HG03159 (cell line): ENCODE measurements around the gene SDR9C7.
"Not testable (repeated sequence)": the region's sequence is repeated elsewhere in the genome, so short reads cannot be mapped to it uniquely, and the experiment has no call there.

Source experiments
- ATAC-seq: cut with Tn5 transposase; IDR thresholded peaks from one replicate; pipeline ENCODE4 v1.9.1; 2021; ENCODE audit warnings: mild to moderate bottlenecking, moderate library complexity; ENCODE audit not compliant: unreplicated experiment

Gene SDR9C7

GRCh38 chr12:56918139-56918538, 16.1 kb downstream of the SDR9C7 start:
- ATAC-seq = not testable (repeated sequence)

GRCh38 chr12:56916996-56917333, 17.2 kb downstream of the SDR9C7 start:
- no peak for ATAC-seq

GRCh38 chr12:56916296-56916995, 17.8 kb downstream of the SDR9C7 start:
- ATAC-seq = no peak

- ATAC-seq = no peak
These were observed 19.5 kb downstream of the SDR9C7 start for GRCh38 chr12:56914724-56915123.

- no peak for ATAC-seq
These were observed 20.0 kb downstream of the SDR9C7 start for GRCh38 chr12:56914256-56914655.

GRCh38 chr12:56909403-56909802, 24.8 kb downstream of the SDR9C7 start:
- ATAC-seq = not testable (repeated sequence)

- ATAC-seq = no peak
These were observed 26.1 kb downstream of the SDR9C7 start for GRCh38 chr12:56908136-56908535.

- no peak for ATAC-seq
These were observed 28.4 kb downstream of the SDR9C7 start for GRCh38 chr12:56905852-56906251.

GRCh38 chr12:56903374-56903773, 30.8 kb downstream of the SDR9C7 start:
- no peak for ATAC-seq

- ATAC-seq = not testable (repeated sequence)
These were observed 32.9 kb downstream of the SDR9C7 start for GRCh38 chr12:56901313-56901712.

GRCh38 chr12:56900583-56900982, 33.6 kb downstream of the SDR9C7 start:
- ATAC-seq = no peak

GRCh38 chr12:56898938-56899337, 35.3 kb downstream of the SDR9C7 start:
- no peak for ATAC-seq

GRCh38 chr12:56897844-56898361, 36.3 kb downstream of the SDR9C7 start:
- ATAC-seq = no peak

GRCh38 chr12:56896082-56896481, 38.1 kb downstream of the SDR9C7 start:
- no peak for ATAC-seq

- ATAC-seq = no peak
These were observed 39.4 kb downstream of the SDR9C7 start for GRCh38 chr12:56894698-56895368.

GRCh38 chr12:56891885-56892284, 42.3 kb downstream of the SDR9C7 start:
- ATAC-seq = not testable (repeated sequence)

GRCh38 chr12:56886319-56886718, 47.9 kb downstream of the SDR9C7 start:
- no peak for ATAC-seq

- no peak for ATAC-seq
These were observed 48.9 kb downstream of the SDR9C7 start for GRCh38 chr12:56885316-56885715.

GRCh38 chr12:56884421-56884820, 49.8 kb downstream of the SDR9C7 start:
- no peak for ATAC-seq

GRCh38 chr12:56882407-56882806, 51.8 kb downstream of the SDR9C7 start:
- ATAC-seq = not testable (repeated sequence)

GRCh38 chr12:56880125-56880992, 53.8 kb downstream of the SDR9C7 start:
- no peak for ATAC-seq
